GM18499 (cell line): Measurements from ENCODE around the gene BHMT2.

Experiments
- ATAC-seq: cut with Tn5 transposase; IDR thresholded peaks from one replicate; pipeline ENCODE4 v1.9.1; 2021; ENCODE audit warnings: moderate number of reproducible peaks; ENCODE audit not compliant: insufficient read depth, unreplicated experiment

Gene BHMT2

GRCh38 chr5:79069488-79070349, at the start of gene BHMT2, which contains the start of gene DMGDH:
BHMT2 (plus strand) TSS chr5:79069767; CDS start chr5:79069783, 16 bp downstream.
DMGDH (minus strand) TSS chr5:79069674; CDS start chr5:79069620, 54 bp downstream.
- ATAC-seq, result no peak

GRCh38 chr5:79020861-79021561, 48.6 kb upstream of the BHMT2 start:
- no peak for ATAC-seq

- ATAC-seq, result no peak
Measured at GRCh38 chr5:79021753-79022152, 47.8 kb upstream of the BHMT2 start.

- ATAC-seq, result no peak
Measured at GRCh38 chr5:79022771-79023170, 46.8 kb upstream of the BHMT2 start.

DNA sequence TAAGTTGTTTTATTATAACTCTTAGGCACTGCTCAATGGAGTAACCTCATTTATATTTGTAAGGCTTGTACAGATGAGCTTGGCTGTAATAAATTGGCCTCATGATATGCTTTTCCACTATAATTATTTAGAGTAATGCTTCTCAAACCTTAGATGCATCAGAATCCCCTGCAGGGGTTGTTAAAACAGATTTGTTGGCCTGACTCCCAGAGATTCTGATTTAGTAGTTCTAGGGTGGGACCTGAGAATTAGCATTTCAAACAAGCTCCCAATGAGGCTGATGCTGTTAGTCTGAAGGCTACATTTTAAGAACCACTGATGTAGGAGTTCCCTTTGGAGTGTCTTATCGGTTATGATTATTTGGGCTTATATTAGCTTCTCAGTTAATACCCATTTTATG, 46.2 kb upstream of the BHMT2 start:
- no peak for ATAC-seq

- ATAC-seq, result no peak
Measured at GRCh38 chr5:79023947-79024346, 45.6 kb upstream of the BHMT2 start.

DNA sequence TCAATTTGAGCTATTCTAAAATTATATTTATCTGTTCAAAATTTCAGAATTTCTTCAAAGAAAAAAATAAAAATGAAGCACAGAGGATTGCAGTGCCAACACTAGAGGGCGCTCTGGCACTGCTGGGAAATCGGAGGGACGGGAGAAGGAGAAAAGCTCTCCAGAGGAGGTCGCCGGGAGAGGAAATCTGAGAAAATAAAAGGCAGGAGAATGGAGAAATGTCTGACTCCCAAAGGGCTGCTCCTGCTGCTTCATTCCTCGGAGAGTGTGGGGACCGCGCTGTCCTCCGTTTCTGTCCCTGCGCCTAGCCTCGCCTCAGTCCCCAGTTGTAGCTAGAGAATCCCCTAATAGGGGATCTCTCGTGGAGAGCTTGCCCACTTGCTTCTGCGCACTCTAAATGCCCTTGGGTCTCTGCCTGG, 44.5 kb upstream of the BHMT2 start:
- no peak for ATAC-seq

GRCh38 chr5:79030663-79031484, 38.7 kb upstream of the BHMT2 start:
- no peak for ATAC-seq

GRCh38 chr5:79031485-79031867, 38.1 kb upstream of the BHMT2 start:
- ATAC-seq, result no peak

GRCh38 chr5:79032031-79032695, 37.4 kb upstream of the BHMT2 start:
- ATAC-seq, result no peak

DNA sequence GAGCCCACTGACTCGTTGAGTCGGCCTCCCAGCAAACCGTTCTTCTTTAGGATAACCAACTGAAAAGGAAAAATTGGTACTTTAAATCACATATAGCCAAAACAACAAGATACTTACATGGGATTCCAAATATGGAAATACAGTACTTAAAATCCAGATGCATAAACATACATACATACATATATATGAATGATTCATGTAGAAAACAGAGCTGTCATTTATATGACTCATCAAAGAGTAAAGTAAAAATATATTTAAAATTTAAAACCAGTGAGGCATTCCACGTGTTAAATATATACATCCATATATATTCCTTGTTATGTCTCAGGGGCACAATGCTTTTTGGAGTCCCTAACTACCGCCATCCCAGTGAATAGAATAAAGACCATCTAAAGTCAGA, 36.8 kb upstream of the BHMT2 start:
- no peak for ATAC-seq

GRCh38 chr5:79035237-79035636, 34.3 kb upstream of the BHMT2 start:
- no peak for ATAC-seq

DNA sequence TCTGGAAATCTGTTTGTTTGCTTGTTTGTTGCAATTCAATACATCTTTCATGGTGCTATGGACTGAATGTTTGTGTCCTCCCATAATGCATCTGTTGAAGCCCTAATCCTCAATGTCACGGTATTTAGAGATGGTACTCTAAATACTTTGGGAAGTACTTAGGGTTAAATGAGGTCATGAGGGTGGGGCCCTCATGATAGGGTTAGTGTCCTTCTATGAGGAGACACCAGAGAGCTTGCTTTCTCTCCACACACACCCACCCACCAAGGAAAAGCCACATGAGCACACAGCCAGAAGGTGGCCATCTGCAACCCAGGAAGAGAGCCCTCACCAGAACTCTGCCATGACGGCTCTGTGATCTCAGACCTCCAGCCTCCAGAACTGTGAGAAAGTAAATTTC, 32.8 kb upstream of the BHMT2 start:
- no peak for ATAC-seq

DNA sequence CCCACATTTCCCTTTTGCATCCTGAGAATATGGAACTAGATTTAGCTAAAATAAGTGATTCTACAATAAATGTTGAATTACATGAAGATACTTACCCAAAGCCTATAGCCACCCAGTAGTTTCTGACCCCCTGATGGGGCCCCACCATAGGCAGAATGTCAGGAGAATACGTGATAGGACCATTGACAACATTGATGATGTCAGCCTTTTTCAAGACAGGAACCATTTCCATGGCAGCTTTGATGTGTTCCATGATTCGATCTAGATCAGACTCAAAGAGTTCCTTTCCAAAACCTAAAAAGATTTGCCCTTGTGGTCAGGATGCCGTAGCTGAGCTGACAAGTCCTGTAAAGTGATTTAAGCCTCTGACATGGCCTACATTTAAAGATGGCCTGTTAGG, 27.4 kb upstream of the BHMT2 start:
- ATAC-seq, result no peak

DNA sequence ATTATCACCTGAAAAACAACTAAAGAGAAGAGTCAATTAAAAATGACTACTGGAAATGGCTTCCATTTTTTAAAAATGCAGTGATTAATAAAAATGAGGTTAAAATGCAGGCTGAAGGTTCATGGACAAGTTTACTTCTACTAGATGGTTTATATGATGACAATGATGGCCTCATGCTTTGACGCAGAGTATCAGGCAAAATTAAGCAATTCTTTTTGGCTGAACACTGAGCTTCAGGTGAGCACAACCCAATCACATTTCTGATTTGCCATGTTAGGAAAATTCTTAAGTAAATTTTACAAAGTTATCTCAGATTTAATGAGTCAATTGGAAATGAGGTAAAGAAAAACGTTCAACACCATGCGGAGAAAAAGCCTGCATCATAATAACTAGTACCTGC, 22.4 kb upstream of the BHMT2 start:
- ATAC-seq, result no peak

DNA sequence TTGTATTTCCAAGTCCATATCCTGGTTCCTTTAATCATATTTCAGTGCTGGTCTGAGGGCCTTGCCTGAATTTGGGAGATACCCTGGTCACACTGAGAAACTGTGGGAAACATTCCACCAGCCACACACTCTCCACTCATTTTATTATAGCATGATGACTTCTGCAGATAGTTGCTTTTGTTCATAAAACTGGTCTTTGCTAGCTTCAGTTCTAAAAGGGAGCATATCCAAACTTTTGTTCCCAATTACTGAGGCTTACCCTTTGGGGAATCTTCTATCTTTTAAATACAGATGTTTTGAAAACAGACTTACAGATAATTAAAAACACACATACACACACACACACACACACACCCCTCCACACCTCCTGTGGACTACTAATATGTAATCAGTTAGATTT, 21.1 kb upstream of the BHMT2 start:
- no peak for ATAC-seq

DNA sequence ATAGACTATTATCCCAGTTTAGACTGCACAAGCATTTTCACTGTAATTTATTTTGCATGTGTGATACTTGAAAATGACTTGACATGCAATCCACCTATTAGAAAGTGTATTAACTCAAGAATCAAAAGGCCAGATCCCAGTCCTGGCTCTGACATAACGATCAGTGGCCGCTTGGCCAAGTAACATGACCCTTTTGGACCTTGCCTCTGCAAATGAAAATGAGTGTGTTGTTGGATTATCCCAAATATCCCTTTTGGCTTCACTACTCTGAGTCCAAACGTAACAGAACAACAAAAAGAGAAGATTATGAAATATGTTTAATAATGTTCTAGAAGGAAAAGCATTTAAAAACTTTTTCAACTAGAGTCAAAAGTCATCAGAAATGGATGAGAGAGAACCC, 19.1 kb upstream of the BHMT2 start:
- no peak for ATAC-seq

GRCh38 chr5:79053321-79053720, 16.2 kb upstream of the BHMT2 start:
- no peak for ATAC-seq

DNA sequence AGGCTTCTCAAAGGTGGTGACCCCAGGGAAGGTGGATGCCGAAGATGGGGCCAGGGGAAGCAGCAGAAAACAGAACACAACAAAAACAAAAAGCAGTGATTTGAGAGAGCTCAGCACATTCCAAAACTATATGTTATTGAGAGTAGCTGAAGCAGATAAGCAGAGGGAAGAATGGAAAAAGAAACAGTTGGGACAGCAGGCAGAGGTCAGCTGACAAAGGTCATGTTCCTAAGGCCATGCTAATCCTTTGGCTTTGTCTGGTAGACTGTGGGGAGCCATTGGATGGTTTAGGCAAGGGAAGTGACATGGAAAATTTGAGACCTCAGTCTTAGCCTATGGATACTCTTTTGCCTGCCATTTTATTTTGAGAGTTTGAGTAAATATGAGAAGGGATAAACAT, 14.6 kb upstream of the BHMT2 start:
- no peak for ATAC-seq

DNA sequence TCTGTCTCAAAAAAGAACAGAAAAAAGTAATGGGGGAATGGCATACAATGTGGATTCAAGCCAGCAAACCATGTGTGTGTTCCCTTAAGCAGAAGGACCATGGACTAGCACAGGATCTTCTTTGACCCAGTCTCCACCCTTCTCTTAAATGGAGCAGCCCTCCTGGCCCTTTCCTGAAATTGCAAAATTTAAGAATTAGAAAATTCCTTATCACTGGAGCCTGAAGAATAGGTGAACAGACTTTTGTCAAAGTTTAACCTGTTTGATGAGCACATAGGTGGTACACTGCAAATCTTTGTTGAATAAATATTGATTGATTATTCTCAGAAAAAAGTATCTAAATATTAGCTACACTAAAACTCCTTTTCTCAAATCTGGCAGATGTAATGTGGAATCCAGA, 12.7 kb upstream of the BHMT2 start:
- ATAC-seq, result no peak
